Activated naive CD4-positive, alpha-beta T cell treated with anti-CD3 and anti-CD28 coated beads, Interleukin-2, amount 50 U/mL, for 24 hours (primary cell): Measurements from ENCODE around the gene SNCB.
"Not testable (repeated sequence)": the region's sequence is repeated elsewhere in the genome, so short reads cannot be mapped to it uniquely, and the experiment has no call there.

Source experiments
- H3K27ac Mint-ChIP-seq: one replicate; pipeline ENCODE4 v1.8.0; 2021; ENCODE audit warnings: mild to moderate bottlenecking, mixed read lengths
- H3K27me3 Mint-ChIP-seq: one replicate; pipeline ENCODE4 v1.8.0; 2021; ENCODE audit warnings: mixed read lengths
- H3K36me3 Mint-ChIP-seq: one replicate; pipeline ENCODE4 v1.8.0; 2021; ENCODE audit warnings: mixed read lengths
- H3K4me1 Mint-ChIP-seq: one replicate; pipeline ENCODE4 v1.8.0; 2021; ENCODE audit warnings: mixed read lengths
- H3K4me3 Mint-ChIP-seq: one replicate; pipeline ENCODE4 v1.8.0; 2021; ENCODE audit warnings: mild to moderate bottlenecking, mixed read lengths
- H3K9me3 Mint-ChIP-seq: one replicate; pipeline ENCODE4 v1.8.0; 2021; ENCODE audit warnings: mixed read lengths

SNCB gene

GRCh38 chr5:176608142-176608705 is 22.1 kb downstream of the SNCB start:
- Mint-ChIP-seq H3K36me3 (no peaks in the 10 kb centered on the region), H3K4me1 (peaks cover 13% of the 10 kb centered on the region), H3K27ac (no peak overlapping the region), H3K27me3 (peaks cover 17% of the 10 kb centered on the region), H3K9me3 (no peaks in the 10 kb centered on the region), H3K4me3 (peak overlapping the region; percentile 92)

GRCh38 chr5:176606875-176607274 is 23.5 kb downstream of the SNCB start:
- peaks cover 13% of the 10 kb centered on the region for H3K4me1 Mint-ChIP-seq

GRCh38 chr5:176606032-176606431 is 24.3 kb downstream of the SNCB start:
- H3K36me3 Mint-ChIP-seq = no peaks in the 10 kb centered on the region
- peaks cover 9% of the 10 kb centered on the region for H3K27me3 Mint-ChIP-seq
- H3K27ac Mint-ChIP-seq = no peak overlapping the region
- H3K4me1 Mint-ChIP-seq = peaks cover 13% of the 10 kb centered on the region
- H3K9me3 Mint-ChIP-seq = no peaks in the 10 kb centered on the region
- no peak overlapping the region for H3K4me3 Mint-ChIP-seq

More at GRCh38 chr5:176606875-176607274, 23.5 kb downstream of the SNCB start:
- Mint-ChIP-seq H3K27ac (no peak overlapping the region), H3K9me3 (no peaks in the 10 kb centered on the region), H3K36me3 (no peaks in the 10 kb centered on the region), H3K27me3 (peaks cover 13% of the 10 kb centered on the region), H3K4me3 (no peak overlapping the region)

GRCh38 chr5:176603091-176603490 is 27.2 kb downstream of the SNCB start:
- Mint-ChIP-seq H3K27ac (no peak overlapping the region), H3K36me3 (no peaks in the 10 kb centered on the region), H3K9me3 (no peaks in the 10 kb centered on the region), H3K27me3 (no peaks in the 10 kb centered on the region), H3K4me1 (no peaks in the 10 kb centered on the region), H3K4me3 (no peak overlapping the region)

GRCh38 chr5:176601901-176602482 is 28.3 kb downstream of the SNCB start:
- Mint-ChIP-seq H3K9me3 (no peaks in the 10 kb centered on the region), H3K4me3 (no peak overlapping the region), H3K36me3 (no peaks in the 10 kb centered on the region), H3K4me1 (no peaks in the 10 kb centered on the region), H3K27me3 (no peaks in the 10 kb centered on the region), H3K27ac (no peak overlapping the region)

GRCh38 chr5:176599749-176600430 is 30.4 kb downstream of the SNCB start:
- H3K4me1 Mint-ChIP-seq, H3K9me3 Mint-ChIP-seq, H3K27me3 Mint-ChIP-seq, H3K27ac Mint-ChIP-seq, H3K4me3 Mint-ChIP-seq, H3K36me3 Mint-ChIP-seq: not testable (repeated sequence)

GRCh38 chr5:176597417-176598389 is 32.6 kb downstream of the SNCB start:
- H3K27ac Mint-ChIP-seq = no peak overlapping the region
- no peaks in the 10 kb centered on the region for H3K27me3 Mint-ChIP-seq
- no peaks in the 10 kb centered on the region for H3K36me3 Mint-ChIP-seq
- H3K4me1 Mint-ChIP-seq = no peaks in the 10 kb centered on the region
- no peaks in the 10 kb centered on the region for H3K9me3 Mint-ChIP-seq
- peak overlapping the region; percentile 58 for H3K4me3 Mint-ChIP-seq

GRCh38 chr5:176596689-176597416 is 33.5 kb downstream of the SNCB start:
- peak overlapping the region; percentile 83 for H3K4me3 Mint-ChIP-seq
- H3K27me3 Mint-ChIP-seq = no peaks in the 10 kb centered on the region
- H3K27ac Mint-ChIP-seq = no peak overlapping the region
- H3K9me3 Mint-ChIP-seq = no peaks in the 10 kb centered on the region
- no peaks in the 10 kb centered on the region for H3K4me1 Mint-ChIP-seq
- no peaks in the 10 kb centered on the region for H3K36me3 Mint-ChIP-seq

GRCh38 chr5:176596069-176596644 is 34.2 kb downstream of the SNCB start:
- Mint-ChIP-seq H3K4me1 (no peaks in the 10 kb centered on the region), H3K9me3 (no peaks in the 10 kb centered on the region), H3K4me3 (peak overlapping the region; percentile 83), H3K27me3 (no peaks in the 10 kb centered on the region), H3K27ac (no peak overlapping the region), H3K36me3 (no peaks in the 10 kb centered on the region)

- Mint-ChIP-seq H3K27ac (no peak overlapping the region), H3K4me3 (no peak overlapping the region), H3K27me3 (no peaks in the 10 kb centered on the region), H3K9me3 (no peaks in the 10 kb centered on the region), H3K4me1 (no peaks in the 10 kb centered on the region), H3K36me3 (no peaks in the 10 kb centered on the region)
Observed at GRCh38 chr5:176595386-176595943, 34.9 kb downstream of the SNCB start.

GRCh38 chr5:176594554-176594953 is 35.8 kb downstream of the SNCB start:
- Mint-ChIP-seq H3K4me1 (no peaks in the 10 kb centered on the region), H3K4me3 (no peak overlapping the region), H3K9me3 (no peaks in the 10 kb centered on the region), H3K27me3 (no peaks in the 10 kb centered on the region), H3K27ac (no peak overlapping the region), H3K36me3 (no peaks in the 10 kb centered on the region)

- Mint-ChIP-seq H3K9me3 (no peaks in the 10 kb centered on the region), H3K27ac (no peak overlapping the region), H3K27me3 (no peaks in the 10 kb centered on the region), H3K4me1 (no peaks in the 10 kb centered on the region), H3K36me3 (no peaks in the 10 kb centered on the region), H3K4me3 (no peak overlapping the region)
Observed at GRCh38 chr5:176593273-176593869, 37.0 kb downstream of the SNCB start.

- no peak overlapping the region for H3K4me3 Mint-ChIP-seq
- H3K4me1 Mint-ChIP-seq = no peaks in the 10 kb centered on the region
- no peaks in the 10 kb centered on the region for H3K36me3 Mint-ChIP-seq
- no peaks in the 10 kb centered on the region for H3K27me3 Mint-ChIP-seq
- no peak overlapping the region for H3K27ac Mint-ChIP-seq
- H3K9me3 Mint-ChIP-seq = no peaks in the 10 kb centered on the region
Observed at GRCh38 chr5:176592573-176592972, 37.8 kb downstream of the SNCB start.

- H3K27me3 Mint-ChIP-seq, H3K9me3 Mint-ChIP-seq, H3K27ac Mint-ChIP-seq: not testable (repeated sequence)
Observed at GRCh38 chr5:176591667-176592066, 38.7 kb downstream of the SNCB start.

More at GRCh38 chr5:176591667-176592066, 38.7 kb downstream of the SNCB start:
- H3K36me3 Mint-ChIP-seq, H3K4me3 Mint-ChIP-seq, H3K4me1 Mint-ChIP-seq: not testable (repeated sequence)
